HG03039 (cell line): ENCODE measurements around the gene DRG1.
"Not testable (repeated sequence)": the region's sequence is repeated elsewhere in the genome, so short reads cannot be mapped to it uniquely, and the experiment has no call there.

ENCODE experiments used
- ATAC-seq: cut with Tn5 transposase; IDR thresholded peaks from one replicate; pipeline ENCODE4 v1.9.1; 2021; ENCODE audit warnings: mild to moderate bottlenecking, moderate library complexity; ENCODE audit not compliant: unreplicated experiment

Gene DRG1

DNA sequence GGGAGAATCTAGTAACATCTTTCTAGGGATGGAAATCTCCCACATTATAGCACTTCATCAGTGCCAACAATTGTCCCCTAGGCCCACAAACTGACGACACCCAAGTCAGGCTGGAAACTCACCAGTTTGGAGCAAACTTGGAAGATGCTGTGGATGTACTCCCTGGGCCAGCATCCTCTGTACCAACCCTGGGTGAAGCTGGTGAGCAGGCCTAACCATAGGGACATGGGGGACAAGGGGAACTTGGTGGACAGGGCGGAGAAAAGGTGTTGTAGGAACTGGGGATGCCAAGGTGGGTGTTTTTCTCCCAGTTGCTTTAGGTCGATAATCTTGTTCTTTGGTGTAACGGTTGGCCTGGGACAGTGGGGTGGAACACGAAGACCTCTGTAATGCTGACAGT is 42.2 kb downstream of the DRG1 start:
- ATAC-seq: no peak

GRCh38 chr22:31442768-31443489 is 43.5 kb downstream of the DRG1 start:
- no peak for ATAC-seq

GRCh38 chr22:31443516-31443915 is 44.1 kb downstream of the DRG1 start:
- no peak for ATAC-seq

GRCh38 chr22:31445642-31446041 is 46.2 kb downstream of the DRG1 start:
- ATAC-seq: no peak

DNA sequence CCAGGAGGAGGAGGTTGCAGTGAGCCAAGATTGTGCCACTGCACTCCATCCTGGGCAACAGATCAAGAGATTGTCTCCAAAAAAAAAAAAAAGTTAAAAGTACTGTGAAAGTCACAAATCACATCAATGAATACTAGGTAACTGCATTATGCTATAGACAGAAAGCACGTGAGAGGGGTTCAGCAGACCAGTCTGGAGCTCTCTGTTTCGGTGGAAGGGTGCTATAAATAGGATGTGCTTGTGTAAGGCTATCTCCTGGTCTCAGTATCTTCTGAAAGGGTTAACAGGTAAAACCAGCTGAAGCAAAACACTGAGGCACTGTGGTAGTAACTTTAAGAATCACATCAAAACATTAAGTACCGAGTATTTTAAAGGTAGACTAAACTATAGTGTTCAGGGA is 46.8 kb downstream of the DRG1 start:
- no peak for ATAC-seq

- no peak for ATAC-seq
These were observed 47.4 kb downstream of the DRG1 start for GRCh38 chr22:31446767-31447166.

DNA sequence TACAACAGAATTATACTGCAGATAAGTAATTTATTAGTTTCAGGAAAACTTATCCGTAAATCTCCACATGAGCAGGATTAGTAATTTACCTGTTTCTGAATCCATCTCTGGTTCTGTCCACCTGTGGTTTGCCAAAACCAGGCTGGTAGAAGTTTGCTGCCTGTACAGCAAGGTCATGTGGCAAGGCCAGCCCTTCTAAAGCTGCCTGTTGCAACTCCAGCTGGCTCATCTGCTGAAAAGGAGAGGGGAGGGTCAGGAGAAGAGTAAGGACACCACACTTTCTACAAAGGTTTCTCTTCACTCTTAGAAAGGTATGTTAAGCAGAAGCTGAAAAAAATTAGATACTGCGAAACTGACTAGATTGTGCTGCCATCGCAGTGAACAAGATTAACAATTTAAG is 47.9 kb downstream of the DRG1 start:
- ATAC-seq: no peak

DNA sequence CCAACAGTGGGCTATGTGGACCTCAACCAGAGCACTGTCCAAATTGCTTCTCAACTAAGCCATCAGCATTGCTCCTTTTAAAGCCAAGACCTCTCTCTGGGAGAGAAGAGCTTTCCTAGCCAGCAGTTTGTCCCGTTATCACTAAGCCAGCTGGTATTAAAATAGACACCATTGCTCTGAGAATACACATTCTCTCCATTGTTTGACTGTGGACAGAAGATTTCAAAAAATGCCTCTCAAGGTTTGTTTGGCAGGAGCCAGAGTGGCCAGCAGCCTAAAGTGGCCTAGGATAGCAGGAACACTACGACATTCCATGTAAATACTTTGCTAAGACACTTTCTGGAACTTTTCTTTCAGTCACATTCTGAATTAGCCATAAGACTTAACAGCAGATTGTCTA is 49.0 kb downstream of the DRG1 start:
- ATAC-seq: no peak

DNA sequence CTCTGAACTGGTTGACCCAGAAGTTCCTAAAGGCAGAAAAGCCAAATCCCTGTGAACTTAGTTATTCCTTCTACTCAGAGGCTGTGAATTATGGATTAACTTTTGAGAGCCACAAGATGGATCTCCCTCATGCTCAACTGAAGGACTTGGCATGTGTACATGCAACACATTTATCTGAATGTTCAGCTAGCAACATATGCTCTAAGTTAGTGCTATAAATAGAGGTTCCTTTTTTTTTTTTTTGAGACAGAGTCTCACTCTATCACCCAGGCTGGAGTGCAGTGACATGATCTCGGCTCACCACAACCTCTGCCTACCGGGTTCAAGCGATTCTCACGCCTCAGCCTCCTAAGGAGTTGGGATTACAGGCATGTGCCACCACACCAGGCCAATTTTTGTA is 50.1 kb downstream of the DRG1 start:
- no peak for ATAC-seq

DNA sequence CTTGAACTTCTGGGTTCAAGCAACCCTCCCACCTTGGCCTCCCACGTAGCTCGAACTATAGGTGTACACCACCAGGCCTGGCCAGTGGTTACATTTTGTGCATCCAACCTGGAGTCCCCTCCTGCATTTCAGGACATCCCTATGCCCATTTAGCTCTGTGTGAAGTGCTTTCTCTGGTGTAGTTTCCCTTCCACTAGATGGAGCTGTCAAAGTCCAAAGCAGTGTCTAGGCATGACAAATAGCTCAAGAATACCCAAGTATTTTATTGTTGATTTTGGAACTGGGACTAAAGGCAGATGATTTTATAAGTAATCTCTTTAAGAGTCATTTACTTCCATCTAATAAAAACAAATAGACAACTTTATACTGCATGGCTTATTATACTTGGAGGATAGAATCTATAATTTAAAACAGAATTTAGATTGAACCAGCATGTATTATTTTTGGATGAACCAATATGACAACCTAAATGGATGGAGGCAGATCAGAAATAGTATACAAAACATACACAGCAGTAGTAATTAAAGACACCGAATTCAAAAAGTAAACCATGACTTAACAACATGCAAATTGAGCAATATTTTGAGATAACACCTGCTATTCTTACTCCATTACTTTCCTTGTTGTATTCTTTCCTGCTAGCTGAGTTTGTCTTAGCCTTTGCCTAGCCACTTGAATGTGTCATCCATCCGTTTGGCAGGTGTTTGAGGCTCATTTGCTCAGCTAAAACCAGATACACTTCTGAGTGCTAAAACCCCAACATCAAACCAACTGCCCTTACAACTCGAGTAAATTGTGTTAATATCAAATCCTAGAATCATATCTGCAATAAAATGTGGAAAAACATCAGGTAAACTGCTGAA is 52.5 kb downstream of the DRG1 start:
- ATAC-seq: no peak

GRCh38 chr22:31461699-31462098 is 62.3 kb downstream of the DRG1 start:
- no peak for ATAC-seq

GRCh38 chr22:31465307-31465706 is 65.9 kb downstream of the DRG1 start:
- no peak for ATAC-seq

GRCh38 chr22:31474743-31475142 is 75.3 kb downstream of the DRG1 start:
- ATAC-seq: no peak

GRCh38 chr22:31475800-31476199 is 76.4 kb downstream of the DRG1 start:
- ATAC-seq: no peak

- no peak for ATAC-seq
These were observed 77.9 kb downstream of the DRG1 start for GRCh38 chr22:31477329-31477728.

GRCh38 chr22:31481129-31481528 is 81.7 kb downstream of the DRG1 start:
- no peak for ATAC-seq

DNA sequence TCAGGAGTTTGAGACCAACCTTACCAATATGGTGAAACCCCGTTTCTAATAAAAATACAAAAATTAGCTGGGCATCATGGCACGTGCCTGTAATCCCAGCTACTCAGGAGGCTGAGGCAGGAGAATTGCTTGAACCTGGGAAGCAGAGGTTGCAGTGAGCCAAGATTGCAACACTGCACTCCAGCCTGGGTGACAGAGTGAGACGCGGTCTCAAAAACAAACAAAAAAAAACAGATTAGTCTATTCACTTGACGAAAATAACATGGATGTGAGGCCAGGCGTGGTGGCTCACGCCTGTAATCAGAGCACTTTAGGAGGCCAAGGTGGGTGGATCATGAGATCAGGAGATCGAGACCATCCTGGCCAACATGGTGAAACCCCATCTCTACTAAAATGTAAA is 83.1 kb downstream of the DRG1 start:
- ATAC-seq: not testable (repeated sequence)
